ENCODE measurements around the gene SYDE1.

Gene SYDE1

DNA sequence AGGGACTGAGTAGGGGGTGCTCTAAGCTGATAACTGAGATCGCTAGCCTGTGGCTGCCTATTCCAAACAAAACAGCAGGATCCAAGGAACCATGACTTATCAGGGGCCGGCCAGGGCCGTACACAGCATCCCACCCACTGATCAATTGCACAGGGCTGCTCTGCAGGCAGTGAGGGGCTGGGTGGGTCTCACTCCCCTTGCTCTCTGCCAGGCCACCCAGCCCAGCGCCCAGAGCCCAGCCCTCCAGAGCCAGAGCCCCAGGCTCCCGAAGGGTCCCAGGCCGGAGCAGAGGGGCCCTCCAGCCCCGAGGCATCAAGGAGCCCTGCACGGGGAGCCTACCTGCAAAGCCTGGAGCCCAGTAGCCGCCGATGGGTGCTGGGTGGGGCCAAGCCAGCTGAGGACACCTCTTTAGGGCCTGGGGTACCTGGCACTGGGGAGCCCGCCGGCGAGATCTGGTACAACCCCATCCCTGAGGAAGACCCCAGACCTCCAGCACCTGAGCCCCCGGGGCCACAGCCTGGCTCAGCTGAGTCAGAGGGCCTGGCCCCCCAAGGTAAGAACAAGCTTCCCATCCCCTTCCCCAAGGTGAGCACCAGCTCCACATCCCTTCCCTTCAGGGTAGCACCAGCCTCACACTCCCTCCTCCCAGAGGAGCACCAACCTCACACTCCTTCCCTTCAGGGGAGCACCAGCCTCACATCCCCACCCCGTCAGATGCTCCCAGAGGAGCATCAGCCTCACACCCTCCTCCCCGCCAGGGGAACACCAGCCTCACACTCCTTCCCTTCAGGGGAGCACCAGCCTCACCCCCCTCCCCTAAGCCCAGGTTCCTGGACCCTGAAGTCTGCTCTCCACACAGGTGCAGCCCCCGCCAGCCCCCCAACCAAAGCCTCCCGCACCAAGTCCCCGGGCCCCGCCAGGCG is 1.9 kb downstream of the SYDE1 start:
- DNase-seq (ENCODE audit: low read depth, low spot score), result no peak

GRCh38 chr19:15109768-15110417 is 2.7 kb downstream of the SYDE1 start:
- DNase-seq (ENCODE audit: low read depth, low spot score), result no peak

- no peak for DNase-seq (ENCODE audit: low read depth, low spot score)
Measured at GRCh38 chr19:15110418-15110815, 3.2 kb downstream of the SYDE1 start.

DNA sequence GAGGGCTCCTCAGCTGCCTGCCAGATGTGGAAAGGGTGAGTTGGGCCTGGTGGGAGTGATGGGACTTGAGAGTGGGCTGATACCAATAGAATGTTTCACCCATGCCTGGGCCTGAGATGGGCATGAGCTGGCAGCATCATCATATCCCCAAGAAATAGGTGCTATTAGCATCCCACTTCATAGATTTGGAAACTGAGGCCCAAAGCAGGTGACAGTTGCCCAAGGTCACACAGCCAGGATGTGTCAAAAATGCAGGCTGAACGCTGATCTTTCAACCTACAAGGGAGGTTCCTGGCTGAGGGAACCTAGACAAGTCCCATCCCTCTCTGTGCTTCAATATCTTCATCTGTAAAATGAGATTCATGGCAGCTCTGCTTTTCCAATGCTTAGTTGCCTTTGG is 4.6 kb downstream of the SYDE1 start:
- no peak for DNase-seq (ENCODE audit: low read depth, low spot score)

DNA sequence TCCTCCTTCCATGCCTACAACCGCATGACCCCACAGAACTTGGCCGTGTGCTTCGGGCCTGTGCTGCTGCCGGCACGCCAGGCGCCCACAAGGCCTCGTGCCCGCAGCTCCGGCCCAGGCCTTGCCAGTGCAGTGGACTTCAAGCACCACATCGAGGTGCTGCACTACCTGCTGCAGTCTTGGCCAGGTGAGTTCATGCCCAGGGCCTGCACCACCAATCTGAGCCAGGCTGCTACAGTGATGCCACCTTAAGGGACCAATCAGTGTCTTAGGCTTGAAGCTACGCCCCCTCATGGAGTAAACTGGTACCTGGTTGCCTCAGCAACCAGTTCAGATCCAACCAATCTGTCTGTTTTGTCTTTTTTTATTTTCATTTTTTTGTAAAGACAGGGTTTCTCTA is 5.2 kb downstream of the SYDE1 start:
- no peak for DNase-seq (ENCODE audit: low read depth, low spot score)

DNA sequence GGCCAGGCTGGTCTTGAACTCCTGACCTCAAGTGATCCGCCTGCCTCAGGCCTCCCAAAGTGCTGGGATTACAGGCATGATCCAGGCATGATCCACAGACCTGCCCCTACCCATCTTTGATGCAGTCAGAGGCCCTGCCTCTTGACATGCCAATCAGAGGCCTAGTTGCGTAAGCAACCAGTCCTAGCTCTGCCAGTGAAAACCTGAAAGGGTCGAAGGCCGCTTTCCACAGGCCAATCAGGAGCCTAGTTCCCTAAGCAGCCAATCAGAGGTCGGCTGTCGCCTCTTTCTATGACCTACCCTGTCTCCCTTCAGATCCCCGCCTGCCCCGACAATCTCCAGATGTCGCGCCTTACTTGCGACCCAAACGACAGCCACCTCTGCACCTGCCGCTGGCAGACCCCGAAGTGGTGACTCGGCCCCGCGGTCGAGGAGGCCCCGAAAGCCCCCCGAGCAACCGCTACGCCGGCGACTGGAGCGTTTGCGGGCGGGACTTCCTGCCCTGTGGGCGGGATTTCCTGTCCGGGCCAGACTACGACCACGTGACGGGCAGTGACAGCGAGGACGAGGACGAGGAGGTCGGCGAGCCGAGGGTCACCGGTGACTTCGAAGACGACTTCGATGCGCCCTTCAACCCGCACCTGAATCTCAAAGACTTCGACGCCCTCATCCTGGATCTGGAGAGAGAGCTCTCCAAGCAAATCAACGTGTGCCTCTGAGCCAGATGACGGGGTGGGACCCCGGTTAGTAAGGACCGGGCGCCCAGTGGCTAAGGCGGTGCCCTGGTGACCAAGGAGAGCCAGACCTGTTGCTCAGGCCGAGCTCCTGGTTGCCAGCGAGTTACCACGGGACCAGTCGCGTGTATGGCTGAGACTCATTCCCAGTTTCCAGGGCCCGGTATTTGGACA is 6.3 kb downstream of the SYDE1 start:
- peak; percentile 55 for DNase-seq (ENCODE audit: low read depth, low spot score)

GRCh38 chr19:15114153-15114540 is 6.9 kb downstream of the SYDE1 start:
- no peak for DNase-seq (ENCODE audit: low read depth, low spot score)

- no peak for DNase-seq (ENCODE audit: low read depth, low spot score)
Measured at GRCh38 chr19:15115080-15115479, 7.9 kb downstream of the SYDE1 start.

DNA sequence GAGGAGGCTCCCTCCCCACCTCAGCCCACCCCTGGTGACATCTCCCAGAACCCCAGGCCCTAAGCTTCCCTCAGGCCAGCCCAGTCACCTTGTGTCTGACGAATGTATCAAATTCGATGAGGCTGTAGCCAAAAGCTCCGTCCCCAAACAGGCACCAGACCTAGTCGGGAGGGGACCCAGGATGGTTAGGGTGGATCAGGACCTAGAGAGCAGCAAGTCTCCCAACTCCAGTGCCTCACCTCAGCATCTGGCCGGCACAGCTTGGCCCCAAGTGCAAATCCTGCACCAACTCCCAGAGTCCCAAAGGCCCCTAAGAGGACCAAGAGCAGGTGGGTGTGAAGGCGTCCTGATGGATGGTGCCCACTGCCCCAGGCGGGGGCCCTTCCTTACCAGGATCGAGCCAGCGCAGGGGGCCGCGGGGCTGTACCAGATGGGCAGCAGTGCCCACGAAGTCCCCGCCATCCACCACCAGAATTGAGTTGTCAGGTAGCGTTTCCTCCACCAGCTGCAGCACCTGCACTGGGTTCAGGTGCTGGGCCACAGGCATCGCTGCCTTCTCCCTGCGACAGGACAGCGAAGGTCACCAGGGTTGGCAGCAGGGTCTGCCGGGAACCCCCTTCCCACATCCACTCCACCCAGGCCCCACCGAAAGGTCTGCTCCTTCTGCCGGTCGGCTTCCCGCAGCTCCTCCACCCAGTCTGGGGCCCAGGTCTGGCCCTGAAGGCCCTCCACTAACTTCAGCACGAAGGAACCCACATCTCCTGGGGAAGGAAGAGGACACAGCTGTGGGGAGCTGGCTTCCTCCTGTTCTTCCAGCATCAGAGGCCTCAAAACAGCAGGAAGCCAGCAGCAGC is 8.8 kb downstream of the SYDE1 start:
- DNase-seq (ENCODE audit: low read depth, low spot score), result no peak

DNA sequence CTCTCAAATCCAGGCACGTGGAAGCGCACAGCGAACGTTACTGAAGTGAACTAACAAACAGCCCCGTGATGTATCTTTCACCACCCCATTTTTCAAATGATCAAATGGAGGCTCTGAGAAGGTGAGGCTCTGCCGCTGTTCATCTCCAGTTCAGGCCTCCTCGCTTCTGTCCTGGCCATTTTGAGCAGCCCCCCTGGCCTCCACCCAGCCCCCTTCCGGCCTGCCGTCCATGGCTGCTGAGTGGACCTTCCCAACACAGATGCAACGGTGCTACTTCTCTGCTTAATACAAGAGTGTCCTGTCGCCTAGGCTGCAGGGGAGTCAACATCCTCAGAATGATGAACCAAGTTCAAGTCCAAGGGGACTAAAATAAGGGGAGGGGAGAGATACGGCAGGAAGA is 9.7 kb downstream of the SYDE1 start:
- DNase-seq (ENCODE audit: low read depth, low spot score), result no peak

DNA sequence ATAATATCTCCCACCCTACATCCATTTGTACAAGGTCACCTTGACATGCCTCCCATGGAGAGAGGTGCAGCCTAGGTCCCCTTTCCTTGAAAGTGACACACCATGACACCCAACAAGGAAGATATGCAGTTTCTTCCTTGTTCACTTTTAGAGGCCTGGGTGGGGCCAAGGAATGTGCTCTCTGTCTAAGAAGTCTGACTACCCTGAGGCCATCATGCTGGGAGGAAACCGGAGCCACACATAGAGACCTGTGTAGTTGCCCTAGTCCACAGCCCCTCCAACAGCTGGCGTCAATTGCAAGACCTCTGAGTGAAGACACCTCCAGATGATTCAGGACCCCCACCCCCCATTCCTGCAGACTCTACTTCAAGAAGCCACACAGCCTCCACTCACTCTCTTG is 11.0 kb downstream of the SYDE1 start:
- peak; percentile 53 for DNase-seq (ENCODE audit: low read depth, low spot score)

- no peak for DNase-seq (ENCODE audit: low read depth, low spot score)
Measured at GRCh38 chr19:15118789-15119494, 11.7 kb downstream of the SYDE1 start.

DNA sequence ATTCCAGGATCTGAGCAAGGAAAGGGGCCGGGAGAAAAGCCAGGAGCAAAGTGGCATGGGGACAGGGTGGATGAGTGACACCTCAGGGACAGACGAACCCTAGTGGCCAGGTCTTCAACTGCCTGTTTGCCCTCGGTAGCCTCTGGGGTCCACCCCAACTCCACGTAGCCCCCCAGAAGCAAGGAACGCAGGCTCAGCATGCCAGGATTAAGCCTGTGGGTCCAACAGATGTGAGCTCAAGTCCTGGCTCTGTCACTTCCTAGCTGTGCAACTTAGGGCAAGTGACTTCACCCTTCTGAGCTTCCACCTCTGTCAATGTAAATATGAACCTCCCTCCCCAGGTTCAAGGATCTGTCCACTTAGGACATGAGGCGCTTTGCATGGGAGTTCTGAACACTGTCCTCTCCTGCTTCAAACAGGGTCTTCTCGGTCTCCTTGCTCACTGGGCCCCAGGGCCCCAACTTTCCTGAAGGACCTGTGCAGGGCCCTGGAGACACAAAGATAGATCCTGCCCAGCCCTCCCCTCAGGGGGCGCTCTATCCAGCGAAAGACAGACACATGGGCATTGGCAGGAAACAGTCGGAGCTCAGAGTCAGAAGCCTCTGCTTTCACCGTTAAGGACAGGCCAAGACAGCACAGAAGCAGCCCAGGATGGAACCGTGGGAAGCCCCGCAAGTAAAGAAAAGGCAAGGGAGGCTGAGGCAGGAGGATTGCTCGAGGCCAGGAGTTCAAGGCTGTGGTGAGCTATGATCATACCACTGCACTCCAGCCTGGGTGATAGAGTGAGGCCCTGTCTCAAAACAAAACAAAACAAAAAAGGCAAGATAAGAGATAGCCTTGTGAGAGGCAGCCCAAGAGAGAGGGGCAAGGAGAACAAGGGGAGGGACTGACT is 13.2 kb downstream of the SYDE1 start:
- DNase-seq (ENCODE audit: low read depth, low spot score), result no peak

DNA sequence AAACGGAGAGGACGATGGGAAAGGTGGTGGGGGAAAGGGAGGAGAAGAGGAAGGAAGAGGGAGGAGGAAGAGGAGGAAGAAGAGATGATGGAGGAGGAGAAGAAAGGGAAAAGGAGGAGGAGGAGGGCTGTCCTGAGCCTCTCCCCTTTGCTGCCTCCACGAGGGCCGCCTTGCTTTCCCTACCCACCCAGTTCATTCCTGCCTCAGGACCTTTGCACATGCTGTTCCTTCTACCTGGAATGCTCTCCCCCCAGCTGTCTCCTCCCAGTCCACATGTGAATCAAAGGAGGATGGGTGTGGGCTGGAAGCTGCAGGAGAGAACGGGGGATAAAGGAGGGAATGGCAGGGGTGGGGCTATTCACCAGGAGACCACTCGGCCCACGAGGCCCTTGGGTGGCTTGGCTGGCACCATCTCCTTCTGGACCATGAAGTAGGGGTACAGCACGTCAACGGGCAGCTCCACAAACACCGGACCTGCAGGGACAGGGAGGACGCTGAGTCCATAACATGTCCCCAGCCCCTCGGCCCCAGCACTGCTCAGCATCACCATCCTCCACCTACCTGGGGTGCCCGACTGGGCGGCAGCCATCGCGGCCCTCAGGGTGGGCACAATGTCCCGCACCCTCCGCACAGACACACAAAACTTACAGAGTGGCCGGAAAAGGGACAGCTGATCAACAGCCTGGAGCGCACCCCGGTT is 15.3 kb downstream of the SYDE1 start:
- DNase-seq (ENCODE audit: low read depth, low spot score), result no peak

DNA sequence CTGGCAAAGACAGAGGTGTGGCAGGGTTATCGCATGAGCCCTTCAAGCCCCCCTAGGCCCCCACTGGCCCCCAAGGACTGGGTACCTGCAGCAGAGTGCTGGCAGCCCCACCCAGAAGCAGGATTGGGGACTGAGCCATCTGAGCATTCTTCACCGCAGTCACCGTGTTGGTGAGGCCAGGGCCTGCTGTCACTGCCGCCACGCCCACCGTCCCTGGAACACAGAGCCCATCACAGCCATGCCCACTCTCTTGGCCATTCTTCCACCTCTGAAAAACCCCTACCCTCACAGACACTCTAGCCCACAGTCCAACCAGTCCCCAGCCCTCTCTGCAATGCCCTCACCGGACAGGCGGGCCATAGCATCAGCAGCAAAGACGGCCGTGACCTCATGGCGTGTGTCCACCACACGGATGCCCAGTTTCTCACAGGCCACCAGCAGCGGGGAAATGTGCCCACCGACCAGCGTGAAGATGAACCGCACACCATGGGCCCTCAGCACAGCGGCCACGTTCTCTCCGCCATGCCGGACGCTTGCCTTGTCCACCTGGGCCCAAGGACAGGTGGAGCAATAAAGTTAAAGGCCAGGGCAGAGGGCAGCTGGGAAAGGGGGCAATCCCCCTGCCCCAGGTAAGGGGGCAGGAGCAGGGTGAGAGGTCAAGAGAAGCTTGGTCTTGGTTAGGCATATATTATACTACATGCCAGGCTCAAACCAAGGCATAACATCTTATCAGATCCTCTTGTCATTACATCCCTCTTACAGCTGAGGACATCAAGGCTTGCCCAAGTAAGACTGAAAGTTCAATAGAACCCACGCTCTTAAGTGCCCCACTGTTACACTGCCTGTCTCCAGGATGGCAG is 16.1 kb downstream of the SYDE1 start:
- no peak for DNase-seq (ENCODE audit: low read depth, low spot score)

GRCh38 chr19:15123900-15124299 is 16.7 kb downstream of the SYDE1 start:
- no peak for DNase-seq (ENCODE audit: low read depth, low spot score)

DNA sequence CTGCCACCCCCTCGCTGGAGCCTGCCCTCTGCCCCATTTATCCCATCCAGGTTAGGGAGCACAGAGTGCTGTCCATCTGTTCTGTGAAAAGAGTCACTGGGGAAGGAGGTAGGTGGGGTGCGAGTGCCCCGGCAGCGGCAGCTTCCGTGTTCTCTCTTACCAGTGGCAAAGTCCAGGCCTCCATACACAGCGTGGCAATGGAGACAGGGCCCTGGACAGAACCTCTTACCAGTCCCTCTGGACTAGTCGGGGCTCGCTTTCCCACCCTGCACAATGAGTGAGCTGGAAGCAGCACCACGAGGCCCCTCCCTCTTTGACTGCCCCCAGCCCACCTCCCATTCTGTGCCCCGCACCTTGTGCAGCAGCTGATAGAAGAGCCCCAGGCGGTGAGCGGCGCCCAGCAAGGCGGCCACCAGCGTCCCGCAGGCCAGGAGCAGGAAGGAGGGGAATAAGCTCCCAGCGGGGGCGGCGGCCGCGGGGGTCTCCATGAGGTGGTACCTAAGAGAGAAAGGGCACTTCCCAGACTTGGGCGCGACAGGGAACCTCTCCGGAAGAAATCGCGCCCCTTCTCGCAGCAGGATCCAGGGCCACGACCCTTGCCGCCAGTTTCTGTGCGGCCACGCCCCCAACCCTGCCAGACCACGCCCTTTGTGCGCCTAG is 17.5 kb downstream of the SYDE1 start:
- DNase-seq (ENCODE audit: low read depth, low spot score), result no peak
